HG02840 (cell line): ENCODE results near the gene UNKL.

ENCODE experiments used
- ATAC-seq: cut with Tn5 transposase; IDR thresholded peaks from one replicate; pipeline ENCODE4 v1.9.1; 2021; ENCODE audit warnings: mild to moderate bottlenecking, moderate library complexity, moderate number of reproducible peaks; ENCODE audit not compliant: unreplicated experiment, low FRiP score

The UNKL gene

DNA sequence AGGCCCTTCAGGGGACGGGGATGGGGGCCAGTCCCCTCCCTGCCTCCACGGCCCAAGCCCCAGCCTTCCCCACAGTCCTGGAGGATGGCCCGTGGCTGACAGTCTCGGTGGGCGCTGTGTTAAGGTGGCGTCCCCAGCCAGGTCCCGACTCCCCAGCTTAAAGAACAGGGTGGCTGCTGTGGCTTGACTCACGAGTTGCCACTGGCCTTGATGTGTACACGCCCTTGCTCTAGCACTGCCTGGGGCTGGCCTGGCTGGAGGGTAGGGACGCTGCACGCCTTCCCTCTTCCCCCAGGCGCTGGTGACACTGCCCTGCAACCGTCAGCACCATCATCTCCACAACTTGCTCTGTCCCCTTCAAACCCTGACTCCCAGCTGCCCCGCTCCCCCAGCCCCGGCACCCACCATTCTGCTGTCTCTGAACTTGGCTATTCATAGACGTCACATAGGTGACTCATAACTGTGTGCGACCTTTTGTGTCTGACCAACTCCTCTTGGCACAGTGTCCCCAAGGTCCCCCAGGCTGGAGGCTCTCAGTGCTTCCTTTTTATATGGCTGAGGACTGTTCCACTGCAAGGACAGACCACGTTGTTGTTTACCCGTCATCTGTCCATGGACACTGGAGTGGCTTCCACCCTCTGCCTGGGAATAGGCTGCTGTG is 56.5 kb downstream of the UNKL start:
- no peak for ATAC-seq

DNA sequence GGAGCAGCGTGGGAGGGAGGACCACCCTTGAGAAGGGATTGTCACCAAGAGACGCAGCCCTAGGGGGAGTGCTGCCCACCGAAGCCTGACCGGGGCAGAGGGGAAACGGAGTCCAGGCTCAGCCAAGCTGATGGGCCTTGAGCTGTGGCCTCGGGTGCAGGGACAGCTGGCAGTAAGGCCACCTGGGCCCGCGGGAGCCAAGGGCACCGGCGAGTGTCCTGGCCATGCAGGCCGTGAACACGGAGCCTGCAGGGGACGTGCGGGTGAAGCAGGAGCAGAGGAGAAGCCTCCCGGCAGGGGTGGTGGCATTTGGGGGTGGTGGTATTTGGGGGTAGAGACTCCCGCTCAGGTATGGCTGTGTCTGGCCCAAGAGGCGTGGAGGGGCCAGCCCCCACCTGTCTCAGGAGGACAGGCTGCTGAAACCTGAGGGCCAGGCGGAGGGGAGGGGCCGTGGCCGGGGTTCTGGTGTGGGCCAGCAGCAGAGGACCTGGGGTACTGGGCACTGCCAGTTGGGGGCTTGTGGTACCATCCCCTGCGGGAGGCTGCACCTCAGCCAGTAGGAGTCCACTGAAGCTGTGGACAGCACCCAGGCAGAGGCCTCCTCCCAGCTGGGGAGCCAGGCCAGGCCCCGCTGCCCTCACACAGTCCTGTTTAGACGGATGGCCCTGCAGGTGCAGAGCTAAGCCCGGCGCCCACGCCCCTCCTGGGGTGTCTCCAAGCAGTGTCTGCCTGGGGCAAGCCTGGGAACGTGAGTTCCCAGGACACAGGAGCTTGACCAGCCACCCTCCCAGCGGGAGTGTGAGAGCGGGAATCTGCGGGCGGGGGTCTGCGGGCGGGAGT is 58.2 kb downstream of the UNKL start:
- ATAC-seq, result no peak

DNA sequence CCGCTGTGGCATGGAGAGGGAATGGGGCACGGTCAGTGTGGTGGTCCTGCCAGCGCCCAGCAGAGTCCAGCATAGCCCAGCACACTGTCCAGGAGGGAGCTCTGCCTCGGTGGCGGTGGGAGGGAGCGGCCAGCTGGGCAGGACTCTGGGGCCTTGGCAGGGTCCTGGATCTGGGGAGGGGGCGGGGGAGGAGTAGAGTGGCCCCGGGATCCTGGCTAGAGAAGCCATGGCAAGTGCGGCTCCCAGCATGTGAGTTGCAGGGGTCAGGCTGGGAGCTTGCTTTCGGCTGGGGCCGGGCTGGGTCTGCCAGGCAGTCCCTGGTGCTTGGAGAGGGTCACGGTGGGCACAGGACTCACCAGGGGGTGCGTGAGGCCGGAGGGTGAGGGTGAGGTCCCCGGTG is 58.9 kb downstream of the UNKL start:
- ATAC-seq, result no peak

DNA sequence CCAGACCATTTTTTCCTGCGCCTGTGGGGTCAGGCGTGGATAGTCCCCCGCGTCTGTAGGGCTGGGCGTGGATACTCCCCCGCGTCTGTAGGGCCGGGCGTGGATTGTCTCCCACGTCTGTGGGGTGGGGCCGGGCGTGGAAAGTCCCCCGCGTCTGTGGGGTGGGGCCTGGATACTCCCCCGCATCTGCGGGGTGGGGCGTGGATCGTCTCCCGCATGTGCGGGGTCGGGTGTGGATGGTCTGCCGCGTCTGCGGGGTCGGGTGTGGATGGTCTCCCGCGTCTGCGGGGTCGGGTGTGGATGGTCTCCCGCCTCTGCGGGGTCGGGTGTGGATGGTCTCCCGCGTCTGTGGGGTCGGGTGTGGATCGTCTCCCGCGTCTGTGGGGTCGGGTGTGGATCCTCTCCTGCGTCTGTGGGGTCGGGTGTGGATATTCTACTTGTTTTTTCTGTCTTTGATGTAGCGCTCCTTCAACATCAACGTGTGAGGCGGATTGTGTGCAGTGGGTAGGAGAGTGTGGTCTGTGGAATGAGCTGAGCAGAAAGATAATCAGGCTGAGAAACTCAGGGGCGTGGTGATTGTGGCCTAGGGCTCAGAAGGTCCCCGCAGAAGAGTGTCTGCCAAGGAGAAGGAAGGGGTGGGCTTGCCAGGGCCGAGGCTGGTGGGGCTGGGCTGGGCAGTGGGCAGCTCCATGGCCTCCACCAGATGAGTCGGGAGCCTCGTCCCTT is 59.5 kb downstream of the UNKL start:
- no peak for ATAC-seq

DNA sequence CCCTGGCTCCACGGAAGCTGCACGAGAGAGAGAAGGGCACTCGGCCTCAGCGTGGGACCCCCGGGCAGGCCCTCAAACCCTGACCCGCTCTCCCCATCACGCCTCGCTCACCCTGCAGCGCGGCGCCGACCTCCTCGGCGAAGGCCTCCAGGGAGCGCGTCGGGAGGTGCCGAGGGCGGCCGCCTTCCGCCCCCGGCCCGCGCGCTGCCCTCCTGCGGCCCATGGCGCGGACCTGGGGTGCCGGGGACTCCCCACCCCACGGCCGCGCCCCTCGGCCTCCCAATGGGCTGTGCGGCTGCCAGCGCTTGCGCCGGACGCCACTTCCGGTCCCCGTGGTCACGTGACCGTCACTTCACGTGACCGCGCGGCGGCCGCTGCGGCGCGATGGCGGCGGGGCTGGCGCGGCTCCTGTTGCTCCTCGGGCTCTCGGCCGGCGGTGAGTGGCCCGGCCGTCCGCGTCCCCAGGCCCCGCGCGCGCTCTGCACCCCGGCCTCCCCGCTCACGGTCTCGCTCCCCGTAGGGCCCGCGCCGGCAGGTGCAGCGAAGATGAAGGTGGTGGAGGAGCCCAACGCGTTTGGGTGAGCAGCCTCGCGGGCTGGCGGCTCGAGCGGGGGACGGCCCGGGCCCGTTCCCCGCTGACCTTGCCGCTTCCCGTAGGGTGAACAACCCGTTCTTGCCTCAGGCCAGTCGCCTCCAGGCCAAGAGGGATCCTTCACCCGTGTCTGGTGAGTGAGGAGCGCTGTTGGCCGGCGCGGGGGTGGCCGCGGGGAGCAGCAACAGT is 62.7 kb downstream of the UNKL start, which contains the start of the genes GNPTG and TSR3:
Gene GNPTG, plus strand, starts transcription at position 350 of the 781 bp plus-strand sequence. Its CDS starts 35 bp downstream, at position 385.
Gene TSR3, minus strand, starts transcription at position 297 of the 781 bp plus-strand sequence. Its CDS starts 74 bp downstream, at position 223.
- ATAC-seq, result peak; percentile 71

DNA sequence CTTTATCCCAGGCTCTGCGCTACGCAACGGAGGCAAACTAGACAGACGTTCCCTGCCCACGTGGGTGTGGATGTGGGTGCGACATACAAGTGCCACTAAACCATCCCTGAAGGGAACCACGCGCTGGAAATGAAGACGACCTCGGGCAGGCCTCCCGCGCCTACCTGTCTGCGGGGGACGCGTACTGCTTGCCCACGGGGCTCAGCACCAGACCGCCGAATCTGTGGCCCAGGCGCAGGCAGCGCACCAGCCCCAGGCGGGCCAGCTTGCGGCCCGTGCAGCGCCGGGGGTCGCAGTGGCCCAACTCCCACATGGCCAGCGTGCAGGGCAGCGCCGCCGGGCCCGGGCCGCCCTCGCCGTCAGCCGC is 63.3 kb downstream of the UNKL start:
- peak; percentile 23 for ATAC-seq

DNA sequence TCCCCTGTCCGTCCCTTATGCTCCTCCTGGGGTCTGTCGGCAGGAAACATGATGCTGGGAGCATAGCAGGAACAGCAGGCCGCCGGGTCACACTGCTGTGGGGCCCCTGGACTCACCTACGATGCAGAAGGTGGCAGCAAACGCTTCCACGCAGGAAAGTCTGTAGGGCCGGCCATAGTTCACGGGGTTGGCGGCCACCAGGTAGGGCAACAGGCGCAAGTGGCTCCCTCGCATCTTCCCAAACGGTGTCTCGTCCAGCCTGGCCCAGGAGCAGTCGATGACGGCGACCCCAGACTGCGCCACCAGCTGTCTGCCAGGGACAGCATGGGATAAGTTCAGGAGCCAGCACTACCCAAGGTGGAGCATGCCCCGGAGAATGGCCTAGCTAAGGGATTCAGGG is 63.8 kb downstream of the UNKL start:
- no peak for ATAC-seq

DNA sequence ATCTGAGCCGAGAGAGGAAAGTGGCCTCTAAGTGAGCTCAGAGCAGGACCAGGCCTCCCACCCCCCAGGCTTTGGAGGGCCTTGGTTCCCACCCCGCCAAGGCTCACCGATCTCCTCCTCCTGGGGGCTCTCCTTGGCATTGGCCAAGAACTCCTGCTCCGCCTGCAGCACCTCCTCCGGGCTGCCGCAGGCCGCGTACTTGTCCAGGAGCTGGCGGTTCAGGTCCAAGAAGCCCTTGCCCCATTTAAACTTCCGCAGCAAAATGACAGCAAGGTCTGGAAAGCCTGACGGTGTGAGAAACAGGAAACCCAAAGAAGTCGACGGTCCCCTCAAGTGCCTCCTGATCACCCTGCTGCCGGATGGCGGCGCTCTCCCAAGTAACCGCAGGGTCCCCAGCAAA is 64.6 kb downstream of the UNKL start:
- ATAC-seq, result no peak

DNA sequence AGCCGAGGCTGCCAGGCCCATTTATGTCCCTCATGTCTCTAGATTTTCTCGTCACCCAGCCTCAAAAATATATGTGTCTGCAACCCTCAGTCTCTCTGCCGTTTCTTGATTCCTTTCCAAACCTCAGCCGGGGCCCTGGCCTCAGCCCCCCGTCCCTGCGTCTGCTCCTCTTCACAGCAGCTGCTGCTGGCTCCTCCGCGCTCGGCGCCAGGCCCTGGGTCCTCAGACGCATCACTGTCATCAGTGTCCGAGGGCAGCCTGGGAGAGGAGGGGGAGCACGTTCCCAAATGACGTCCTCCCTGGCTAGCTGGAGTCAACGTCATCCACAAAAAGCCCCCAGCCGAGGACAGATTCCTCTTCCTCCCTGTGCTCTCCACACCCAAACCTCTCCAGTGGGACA is 65.2 kb downstream of the UNKL start:
- no peak for ATAC-seq

DNA sequence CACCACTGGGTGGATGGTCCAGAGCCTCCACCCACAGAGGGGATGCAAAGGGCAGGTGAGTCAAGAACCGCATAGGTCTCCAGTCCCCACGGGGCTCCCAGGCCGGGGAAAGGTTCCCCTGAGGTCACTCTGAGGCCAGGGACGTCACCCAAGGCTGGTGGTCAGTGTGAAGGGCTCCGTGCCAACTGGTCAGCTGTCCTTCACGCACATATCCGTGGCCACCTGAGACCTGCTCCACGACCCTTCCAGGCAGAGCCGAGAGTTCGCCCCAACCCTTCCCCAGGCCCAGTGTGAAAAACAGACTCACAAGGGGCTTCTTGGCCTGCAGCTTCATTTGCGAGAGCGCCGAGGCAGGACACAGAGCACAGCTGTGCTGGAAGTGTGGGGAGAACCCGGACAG is 65.6 kb downstream of the UNKL start:
- ATAC-seq, result no peak

DNA sequence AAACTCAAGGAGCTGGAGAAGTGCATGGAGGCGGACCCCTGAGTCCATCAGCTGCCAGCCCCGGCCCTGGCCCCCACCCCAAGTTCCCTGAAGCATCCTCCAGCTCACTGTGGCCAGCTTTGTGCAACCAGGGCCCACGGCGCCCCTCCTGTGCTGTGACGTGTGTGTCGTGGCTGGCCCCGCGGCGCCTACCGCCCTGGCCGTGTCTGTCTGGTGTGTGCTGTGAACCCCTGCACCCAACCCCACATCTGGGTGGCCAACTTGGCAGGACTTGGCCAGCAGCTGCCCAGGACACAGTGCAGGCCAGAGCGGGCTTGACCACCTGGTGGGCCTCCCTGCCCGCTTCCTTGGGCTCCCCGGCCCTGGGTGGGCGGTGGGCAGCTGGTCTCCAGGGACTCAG is 66.1 kb downstream of the UNKL start:
- no peak for ATAC-seq

DNA sequence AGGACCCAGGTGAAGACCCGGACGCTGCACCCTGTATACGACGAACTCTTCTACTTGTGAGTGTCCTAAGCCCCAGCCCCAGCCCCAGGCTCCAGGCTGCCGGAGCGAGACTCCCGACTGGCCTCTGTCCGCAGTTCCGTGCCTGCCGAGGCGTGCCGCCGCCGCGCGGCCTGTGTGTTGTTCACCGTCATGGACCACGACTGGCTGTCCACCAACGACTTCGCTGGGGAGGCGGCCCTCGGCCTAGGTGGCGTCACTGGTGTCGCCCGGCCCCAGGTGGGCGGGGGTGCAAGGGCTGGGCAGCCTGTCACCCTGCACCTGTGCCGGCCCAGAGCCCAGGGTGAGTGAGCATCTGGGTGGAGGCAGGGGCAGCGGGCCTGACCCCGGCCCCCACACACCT is 66.5 kb downstream of the UNKL start:
- ATAC-seq, result no peak

DNA sequence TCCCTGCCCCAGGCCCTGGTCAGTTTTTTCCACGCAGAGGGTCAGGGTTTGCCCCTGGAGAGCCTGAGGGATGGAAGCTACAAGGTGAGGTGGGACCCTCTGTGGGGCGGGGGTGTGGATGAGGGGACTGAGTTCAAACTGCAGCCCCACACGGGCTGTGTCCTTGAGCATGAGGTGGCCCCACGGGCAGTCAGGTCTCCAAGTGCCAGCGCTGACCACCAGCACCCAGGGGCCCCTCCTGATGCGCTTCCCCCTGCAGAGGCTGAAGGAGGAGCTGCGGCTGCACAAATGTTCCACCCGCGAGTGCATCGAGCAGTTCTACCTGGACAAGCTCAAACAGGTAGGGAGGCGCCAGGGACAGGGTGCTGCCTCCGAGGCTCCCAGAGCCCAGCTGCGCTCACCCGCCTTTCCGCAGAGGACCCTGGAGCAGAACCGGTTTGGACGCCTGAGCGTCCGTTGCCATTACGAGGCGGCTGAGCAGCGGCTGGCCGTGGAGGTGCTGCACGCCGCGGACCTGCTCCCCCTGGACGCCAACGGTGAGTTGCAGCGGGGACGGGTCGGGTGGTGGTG is 67.1 kb downstream of the UNKL start:
- ATAC-seq, result no peak

DNA sequence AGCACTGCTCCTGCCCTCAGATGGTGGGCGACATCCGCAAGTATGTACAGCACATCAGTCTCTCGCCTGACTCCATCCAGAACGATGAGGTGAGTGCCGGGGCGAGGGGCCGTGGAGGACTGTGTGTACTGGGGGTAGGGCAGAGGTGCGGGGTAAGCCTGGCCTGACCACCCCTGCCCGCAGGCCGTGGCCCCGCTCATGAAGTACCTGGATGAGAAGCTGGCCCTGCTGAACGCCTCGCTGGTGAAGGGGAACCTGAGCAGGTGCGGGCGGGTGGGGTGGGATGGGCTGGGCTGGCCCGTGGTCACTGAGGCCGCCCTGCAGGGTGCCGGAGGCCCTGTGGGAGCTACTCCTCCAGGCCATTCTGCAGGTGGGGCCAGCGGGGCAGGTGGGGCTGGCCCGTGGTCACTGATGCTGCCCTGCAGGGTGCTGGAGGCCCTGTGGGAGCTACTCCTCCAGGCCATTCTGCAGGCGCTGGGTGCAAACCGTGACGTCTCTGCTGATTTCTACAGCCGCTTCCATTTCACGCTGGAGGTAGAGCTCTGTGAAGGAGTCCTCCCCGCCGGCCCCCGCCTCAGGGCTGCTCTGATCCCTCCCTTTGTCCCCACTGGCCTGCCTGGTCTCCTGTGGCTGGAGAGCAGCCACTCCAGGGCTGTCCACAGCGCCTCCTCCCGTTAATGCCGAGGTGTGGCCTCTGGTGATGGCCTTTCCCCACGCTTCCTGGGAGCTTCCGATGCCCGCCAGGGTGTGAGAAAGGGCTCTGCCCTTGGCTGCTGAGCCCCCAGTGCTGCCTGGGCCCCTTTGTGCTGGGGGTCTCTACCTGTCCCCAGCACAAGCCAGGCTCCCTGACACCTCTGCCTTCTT is 67.8 kb downstream of the UNKL start:
- ATAC-seq, result no peak

DNA sequence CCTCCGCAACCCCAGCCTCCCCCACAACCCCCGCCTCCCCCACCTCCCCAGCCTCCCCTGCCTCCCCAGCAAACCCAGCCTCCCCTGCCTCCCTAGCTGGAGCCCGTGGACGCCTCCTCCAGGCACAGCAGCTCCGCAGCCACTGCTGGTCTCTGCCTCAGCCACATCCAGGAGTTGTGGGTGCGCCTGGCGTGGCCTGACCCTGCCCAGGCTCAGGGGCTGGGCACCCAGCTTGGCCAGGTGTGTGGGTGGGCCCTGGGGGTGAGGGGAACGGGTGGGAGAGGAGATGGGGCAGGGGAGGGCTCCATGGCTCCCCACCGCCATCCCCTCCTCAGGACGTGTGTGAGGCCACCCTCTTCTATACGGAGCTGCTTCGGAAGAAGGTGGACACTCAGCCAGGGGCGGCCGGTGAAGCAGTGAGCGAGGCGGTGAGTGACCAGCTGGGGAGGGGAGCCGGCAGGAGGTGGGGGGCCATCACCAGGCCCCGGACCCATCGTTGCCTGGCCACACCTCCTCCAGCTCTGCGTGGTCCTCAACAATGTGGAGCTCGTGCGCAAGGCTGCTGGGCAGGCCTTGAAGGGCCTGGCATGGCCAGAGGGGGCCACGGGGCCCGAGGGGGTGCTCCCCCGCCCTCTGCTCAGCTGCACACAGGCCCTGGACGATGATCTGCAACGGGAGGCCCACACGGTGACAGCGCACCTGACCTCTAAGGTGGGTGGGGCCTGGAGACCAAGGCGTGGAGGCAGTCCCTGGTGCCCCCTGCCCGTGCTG is 68.7 kb downstream of the UNKL start:
- ATAC-seq, result no peak

DNA sequence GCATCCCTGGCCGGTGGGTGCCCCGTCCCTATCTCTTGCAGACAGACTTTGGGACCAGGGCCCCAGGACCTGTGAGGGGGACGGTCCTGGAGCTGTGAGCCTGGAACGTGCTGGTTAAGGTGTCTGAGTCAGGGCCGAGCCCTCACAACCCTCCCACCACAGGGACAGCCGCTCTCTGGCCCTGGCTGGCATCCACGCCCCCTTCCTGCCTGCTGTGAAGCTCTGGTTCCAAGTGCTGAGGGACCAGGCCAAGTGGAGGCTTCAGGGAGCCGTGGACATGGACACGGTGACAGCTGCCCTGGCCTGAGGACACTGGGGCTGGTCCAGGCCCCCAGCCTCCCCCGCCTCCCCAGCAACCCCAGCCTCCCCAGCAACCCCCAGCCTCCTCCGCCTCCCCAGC is 69.4 kb downstream of the UNKL start:
- no peak for ATAC-seq

DNA sequence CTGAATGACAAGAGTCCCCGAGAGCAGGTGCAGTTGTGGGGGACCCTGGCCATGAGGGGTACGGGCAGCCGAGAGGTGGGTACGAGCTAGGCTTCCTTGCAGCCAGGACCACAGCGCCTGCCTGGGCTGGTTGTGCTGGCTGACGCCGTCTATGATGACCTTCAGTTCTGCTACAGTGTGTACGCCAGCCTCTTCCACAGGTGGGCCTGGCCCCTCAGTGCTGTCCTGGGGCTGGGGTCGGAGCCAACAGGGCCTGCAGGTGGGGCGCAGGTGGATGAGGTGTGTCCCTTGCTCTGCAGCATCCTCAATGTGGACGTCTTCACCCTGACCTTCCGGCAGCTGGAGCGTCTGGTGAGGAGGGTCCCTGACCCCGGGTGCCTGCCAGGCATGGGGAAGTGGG is 70.0 kb downstream of the UNKL start:
- no peak for ATAC-seq

DNA sequence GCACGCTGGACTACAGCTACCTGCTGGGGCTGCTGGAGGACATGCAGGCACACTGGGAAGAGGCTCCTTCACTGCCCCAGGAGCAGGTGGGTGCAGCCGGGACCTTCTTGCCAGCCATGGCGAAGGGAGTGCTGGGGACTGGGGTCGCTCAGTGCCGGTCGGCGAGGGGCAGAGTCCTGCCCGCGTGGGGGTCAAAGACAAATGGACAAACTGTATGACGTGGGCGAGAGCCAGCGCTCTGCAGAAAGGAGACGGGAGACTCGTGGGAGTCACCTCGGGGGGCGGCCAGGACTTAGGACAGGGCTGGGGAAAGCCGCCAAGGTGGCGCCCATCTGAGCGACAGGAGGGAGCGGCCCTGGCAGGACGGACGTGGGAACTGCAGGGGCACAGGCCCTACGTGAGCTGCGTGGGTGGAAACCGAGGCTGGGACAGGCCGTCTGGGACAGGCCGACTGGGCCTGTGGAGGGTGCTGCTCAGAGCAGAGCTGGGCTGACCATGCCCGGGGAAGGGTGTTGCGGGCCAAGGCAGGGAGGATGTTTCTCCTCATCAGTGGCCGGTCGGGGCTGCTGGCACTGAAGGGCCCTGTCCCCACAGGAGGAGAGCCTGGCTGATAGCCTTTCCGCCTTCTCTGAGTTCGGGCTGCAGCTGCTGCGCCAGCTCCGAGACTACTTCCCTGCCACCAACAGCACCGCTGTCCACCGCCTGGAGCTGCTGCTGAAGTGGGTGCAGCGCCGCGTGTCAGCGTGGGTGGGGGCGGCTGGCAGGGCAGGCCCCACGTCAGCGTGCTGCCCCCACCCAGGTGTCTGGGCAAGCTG is 70.9 kb downstream of the UNKL start:
- ATAC-seq, result no peak
